HG03095 (cell line): ENCODE results near the gene TEX261.

ENCODE experiments used
- ATAC-seq: cut with Tn5 transposase; IDR thresholded peaks from one replicate; pipeline ENCODE4 v1.9.1; 2021; ENCODE audit warnings: moderate library complexity; ENCODE audit not compliant: unreplicated experiment

Gene TEX261

GRCh38 chr2:70959851-70960832 lies 34.5 kb downstream of the TEX261 start:
- no peak for ATAC-seq

- no peak for ATAC-seq
Observed at GRCh38 chr2:70959271-70959761, 35.4 kb downstream of the TEX261 start.

- no peak for ATAC-seq
Observed at GRCh38 chr2:70958759-70959158, 35.9 kb downstream of the TEX261 start.

GRCh38 chr2:70957798-70958197 lies 36.9 kb downstream of the TEX261 start:
- no peak for ATAC-seq

- no peak for ATAC-seq
Observed at GRCh38 chr2:70956141-70956540, 38.5 kb downstream of the TEX261 start.

GRCh38 chr2:70954886-70955285 lies 39.8 kb downstream of the TEX261 start:
- no peak for ATAC-seq

- no peak for ATAC-seq
Observed at GRCh38 chr2:70949086-70949485, 45.6 kb downstream of the TEX261 start.

GRCh38 chr2:70948337-70949003 lies 46.2 kb downstream of the TEX261 start:
- ATAC-seq: peak; percentile 85

- ATAC-seq: no peak
Observed at GRCh38 chr2:70947556-70948184, 47.0 kb downstream of the TEX261 start.

GRCh38 chr2:70946832-70947442 lies 47.7 kb downstream of the TEX261 start:
- no peak for ATAC-seq

GRCh38 chr2:70944111-70944690 lies 50.5 kb downstream of the TEX261 start:
- ATAC-seq: no peak

- ATAC-seq: no peak
Observed at GRCh38 chr2:70943205-70943871, 51.3 kb downstream of the TEX261 start.

GRCh38 chr2:70942396-70943204 lies 52.1 kb downstream of the TEX261 start:
- ATAC-seq: no peak

GRCh38 chr2:70941701-70942100 lies 53.0 kb downstream of the TEX261 start:
- no peak for ATAC-seq

GRCh38 chr2:70941186-70941585 lies 53.5 kb downstream of the TEX261 start:
- no peak for ATAC-seq

- ATAC-seq: no peak
Observed at GRCh38 chr2:70939839-70940580, 54.7 kb downstream of the TEX261 start.

- no peak for ATAC-seq
Observed at GRCh38 chr2:70939001-70939838, 55.5 kb downstream of the TEX261 start.

- ATAC-seq: no peak
Observed at GRCh38 chr2:70938586-70938950, 56.1 kb downstream of the TEX261 start.
